ENCODE data around the gene ANKHD1. TPM values are rescaled to one million over a fixed set of nuclear protein-coding genes. Genes with fewer than 3 reads are reported as not detected.
A peak's percentile ranks its signal among the peaks of the same experiment; 100 is the strongest.

Gene ANKHD1
- total RNA-seq, 6 experiments from 2014 or later: 45.5 to 73.2 (median 62.6) TPM

DNA sequence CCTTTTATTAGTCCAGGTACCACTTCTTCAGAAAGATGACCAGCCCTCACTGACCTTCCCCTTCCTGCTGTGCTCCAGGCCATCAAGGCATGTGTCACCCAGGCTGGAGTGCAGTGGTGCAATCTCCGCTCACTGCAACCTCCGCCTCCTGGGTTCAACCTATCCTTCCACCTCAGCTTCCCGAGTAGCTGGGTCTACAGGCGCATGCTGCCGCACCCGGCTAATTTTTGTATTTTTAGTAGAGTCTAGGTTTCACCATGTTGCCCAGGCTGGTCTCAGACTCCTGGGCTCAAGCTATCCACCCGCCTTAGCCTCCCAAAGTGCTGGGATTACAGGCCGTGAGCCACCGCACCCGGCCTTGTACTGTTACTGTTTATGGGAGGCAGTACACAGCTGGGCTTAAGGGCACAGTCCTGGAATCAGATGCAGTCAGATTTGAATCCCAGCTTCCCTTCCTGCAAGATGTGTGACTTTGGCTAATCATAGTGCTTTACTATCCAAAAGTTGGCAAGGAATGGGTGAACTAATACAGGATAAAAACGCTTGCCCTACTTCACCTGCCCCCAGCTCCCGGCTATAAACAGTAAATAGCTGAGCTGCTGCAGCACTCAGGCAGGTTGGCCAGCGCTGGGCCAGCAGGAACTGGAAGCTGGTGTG lies 145.3 kb downstream of the ANKHD1 start:
- peak in 2 of 3 donors; percentile 51 to 76 for DNase-seq
- WGBS (ENCODE audit: insufficient coverage, low coverage, low lambda C conversion rate, missing lambda C conversion rate): 23% methylated on average over 9 of the region's 13 CpGs
- H3K4me1 ChIP-seq: peaks cover 0 to 33% (median 17%) of the 10 kb centered on the region in 4 donors
- H3K36me3 ChIP-seq: peaks cover 0 to 41% (median 13%) of the 10 kb centered on the region in 4 donors
- no peaks in the 10 kb centered on the region for H3K9me3 ChIP-seq
- H3K27ac ChIP-seq: peak overlapping the region; percentile 91 to 99 (median 94)
- peak; percentile 10 to 47 (median 35) for ATAC-seq
- intact Hi-C loops (cut with DNase I): no loop called here
- H3K4me3 ChIP-seq: peak overlapping the region in 1 of 3 donors; percentile 60
- no peaks in the 10 kb centered on the region for H3K27me3 ChIP-seq
- TF ChIP-seq POLR2A (IDR thresholded peaks at IDR 0.05): no peak
- TF ChIP-seq, protein P1, sequence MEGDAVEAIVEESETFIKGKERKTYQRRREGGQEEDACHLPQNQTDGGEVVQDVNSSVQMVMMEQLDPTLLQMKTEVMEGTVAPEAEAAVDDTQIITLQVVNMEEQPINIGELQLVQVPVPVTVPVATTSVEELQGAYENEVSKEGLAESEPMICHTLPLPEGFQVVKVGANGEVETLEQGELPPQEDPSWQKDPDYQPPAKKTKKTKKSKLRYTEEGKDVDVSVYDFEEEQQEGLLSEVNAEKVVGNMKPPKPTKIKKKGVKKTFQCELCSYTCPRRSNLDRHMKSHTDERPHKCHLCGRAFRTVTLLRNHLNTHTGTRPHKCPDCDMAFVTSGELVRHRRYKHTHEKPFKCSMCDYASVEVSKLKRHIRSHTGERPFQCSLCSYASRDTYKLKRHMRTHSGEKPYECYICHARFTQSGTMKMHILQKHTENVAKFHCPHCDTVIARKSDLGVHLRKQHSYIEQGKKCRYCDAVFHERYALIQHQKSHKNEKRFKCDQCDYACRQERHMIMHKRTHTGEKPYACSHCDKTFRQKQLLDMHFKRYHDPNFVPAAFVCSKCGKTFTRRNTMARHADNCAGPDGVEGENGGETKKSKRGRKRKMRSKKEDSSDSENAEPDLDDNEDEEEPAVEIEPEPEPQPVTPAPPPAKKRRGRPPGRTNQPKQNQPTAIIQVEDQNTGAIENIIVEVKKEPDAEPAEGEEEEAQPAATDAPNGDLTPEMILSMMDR (IDR thresholded peaks at IDR 0.05): no peak

DNA sequence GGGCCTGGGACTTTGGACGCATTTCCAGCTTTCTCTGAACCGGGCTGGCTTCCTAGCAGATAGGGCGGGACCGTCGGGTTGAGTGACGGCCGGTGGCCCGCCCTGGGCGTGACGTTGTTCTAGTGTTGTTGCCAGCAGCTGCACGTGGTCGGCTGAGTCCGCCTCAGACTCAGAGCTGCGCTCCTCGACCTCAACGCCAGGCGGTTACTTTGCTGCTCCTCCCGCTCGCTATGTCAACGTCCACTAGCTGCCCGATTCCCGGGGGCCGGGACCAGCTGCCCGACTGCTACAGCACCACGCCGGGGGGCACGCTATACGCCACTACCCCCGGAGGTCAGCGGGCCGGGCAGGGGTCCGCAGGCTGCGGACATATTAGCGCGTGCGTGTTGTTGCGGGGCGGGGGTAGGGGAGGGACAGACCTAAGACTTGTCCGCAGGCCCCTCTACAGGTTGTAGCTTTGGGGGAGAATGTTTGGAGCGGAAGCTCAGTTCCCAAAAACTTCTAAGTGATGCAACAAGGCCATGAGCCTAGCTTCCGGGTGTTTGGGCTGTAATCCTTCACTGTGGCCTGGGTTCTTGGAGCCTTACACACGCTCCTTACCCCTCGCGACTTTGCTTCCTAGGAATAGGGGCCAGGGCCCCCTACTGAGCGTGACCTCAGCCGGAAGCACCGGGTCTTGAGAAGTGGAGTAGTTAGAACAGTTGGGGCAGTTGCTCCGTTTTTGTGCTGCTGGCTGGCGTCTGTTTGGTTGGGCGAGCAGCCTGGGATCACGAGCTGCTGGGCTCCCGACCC lies 146.1 kb downstream of the ANKHD1 start, which contains the start of gene EIF4EBP3:
Gene EIF4EBP3, plus strand, starts transcription at position 155 of the 792 bp plus-strand sequence. Its CDS starts 76 bp downstream, at position 231.
- Histone ChIP-seq H3K36me3 (peaks cover 0 to 35% (median 10%) of the 10 kb centered on the region in 4 donors), H3K4me1 (peaks cover 0 to 33% (median 17%) of the 10 kb centered on the region in 4 donors), H3K27ac (peak within 1 kb of the TSS; percentile 91 to 99 (median 94)), H3K27me3 (no peaks in the 10 kb centered on the region), H3K4me3 (peak within 1 kb of the TSS; percentile 39 to 60 (median 50)), H3K9me3 (no peaks in the 10 kb centered on the region)
- ATAC-seq (peak; percentile 87 to 94 (median 90)), DNase-seq (peak; percentile 98 to 99 (median 98))
- 0% methylated on average over 16 of the region's 52 CpGs for WGBS (ENCODE audit: insufficient coverage, low coverage, low lambda C conversion rate, missing lambda C conversion rate)
- TF ChIP-seq, protein P1 (IDR thresholded peaks at IDR 0.05): peak; percentile 37 to 76 (median 45)
- TF ChIP-seq POLR2A (IDR thresholded peaks at IDR 0.05): peak; percentile 87
- intact Hi-C loops (cut with DNase I): no loop called here

DNA sequence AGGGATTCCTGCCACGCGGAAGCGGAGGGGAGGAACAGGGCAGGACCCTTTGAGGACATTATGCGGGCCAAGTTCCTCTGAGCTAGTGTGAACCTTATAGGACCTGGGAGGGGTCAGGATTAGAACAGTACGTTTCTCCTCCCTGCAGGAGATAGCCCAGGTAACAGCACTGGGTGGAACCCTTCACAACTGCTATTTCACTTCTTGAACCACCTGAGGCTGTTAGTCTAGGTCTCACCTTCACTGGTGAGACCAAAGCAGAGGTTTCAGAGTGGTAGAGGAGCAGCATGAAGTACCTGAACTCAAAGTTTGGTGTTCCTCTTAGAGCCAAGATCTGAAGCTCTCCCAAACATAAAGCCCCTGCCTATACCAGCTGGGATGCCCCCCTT lies 146.7 kb downstream of the ANKHD1 start:
- Histone ChIP-seq H3K4me1 (peaks cover 0 to 33% (median 17%) of the 10 kb centered on the region in 4 donors), H3K27ac (peak overlapping the region; percentile 91 to 99 (median 94)), H3K36me3 (peaks cover 0 to 29% (median 10%) of the 10 kb centered on the region in 4 donors), H3K4me3 (peak overlapping the region; percentile 39 to 60 (median 50)), H3K9me3 (no peaks in the 10 kb centered on the region), H3K27me3 (no peaks in the 10 kb centered on the region)
- WGBS (ENCODE audit: insufficient coverage, low coverage, low lambda C conversion rate, missing lambda C conversion rate): 0% methylated on average over 1 of the region's 5 CpGs
- DNase-seq: no peak
- peak in 1 of 4 donors; percentile 71 for ATAC-seq
- intact Hi-C loops (cut with DNase I): no loop called here
- no peak for TF ChIP-seq POLR2A (IDR thresholded peaks at IDR 0.05)
- TF ChIP-seq, protein P1 (IDR thresholded peaks at IDR 0.05): no peak

DNA sequence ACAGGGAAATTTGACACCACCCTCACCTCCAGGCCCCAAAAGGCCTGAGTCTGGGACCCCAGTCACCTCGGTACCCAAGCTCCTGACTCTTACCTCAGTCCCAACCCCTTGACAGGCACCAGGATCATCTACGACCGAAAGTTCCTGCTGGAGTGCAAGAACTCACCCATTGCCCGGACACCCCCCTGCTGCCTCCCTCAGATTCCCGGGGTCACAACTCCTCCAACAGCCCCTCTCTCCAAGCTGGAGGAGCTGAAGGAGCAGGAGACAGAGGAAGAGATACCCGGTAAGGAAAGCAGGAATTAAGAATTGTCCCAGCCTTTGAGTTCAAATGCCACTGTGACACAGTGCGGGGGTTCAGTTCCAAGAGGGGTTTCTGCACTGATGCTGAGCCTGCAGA lies 147.2 kb downstream of the ANKHD1 start:
- DNase-seq (no peak), ATAC-seq (no peak)
- Histone ChIP-seq H3K4me3 (no peak overlapping the region), H3K9me3 (no peaks in the 10 kb centered on the region), H3K36me3 (peaks cover 0 to 25% (median 9%) of the 10 kb centered on the region in 4 donors), H3K4me1 (peaks cover 0 to 33% (median 17%) of the 10 kb centered on the region in 4 donors), H3K27me3 (no peaks in the 10 kb centered on the region), H3K27ac (peak overlapping the region; percentile 91 to 99 (median 94))
- TF ChIP-seq POLR2A (IDR thresholded peaks at IDR 0.05): no peak
- TF ChIP-seq, protein P1 (IDR thresholded peaks at IDR 0.05): no peak
- WGBS (ENCODE audit: insufficient coverage, low coverage, low lambda C conversion rate, missing lambda C conversion rate): 77% methylated on average over 4 of the region's 7 CpGs
- intact Hi-C loops (cut with DNase I): no loop called here
